Neural cell (in vitro differentiated cells): ENCODE measurements around the gene SPOP. TPM values are rescaled to one million over a fixed set of nuclear protein-coding genes. Genes with fewer than 3 reads are reported as not detected.

Experiments
- H2AFZ ChIP-seq: fragments of 200-600, 300-800 bp; sonication (generic), shearing (Covaris generic); 2 replicates; pipeline ENCODE4 v1.6.0; 2014; ENCODE audit warnings: low read depth, mild to moderate bottlenecking, antibody characterized with exemption, low read length, moderate library complexity
- H3F3A ChIP-seq: fragments of 200-600 bp; shearing (Covaris generic); 2 replicates; pipeline ENCODE4 v1.6.1; 2016; ENCODE audit warnings: mild to moderate bottlenecking, moderate library complexity, mixed read lengths, antibody characterized with exemption, low read length; ENCODE audit not compliant: insufficient read depth, poor library complexity, severe bottlenecking
- H3K27ac ChIP-seq: fragments of 200-600, 300-800 bp; sonication (generic), shearing (Covaris generic); 2 replicates; pipeline ENCODE4 v1.5.1; 2014; ENCODE audit warnings: mild to moderate bottlenecking, low read length, moderate library complexity
- H3K27me3 ChIP-seq: fragments of 300-800, 200-600 bp; sonication (generic), shearing (Covaris generic); 2 replicates; pipeline ENCODE4 v1.6.0; 2014; ENCODE audit warnings: mild to moderate bottlenecking, low read depth, low read length, moderate library complexity; ENCODE audit not compliant: insufficient read depth
- H3K36me3 ChIP-seq: fragments of 300-800, 200-600 bp; sonication (generic), shearing (Covaris generic); 2 replicates; pipeline ENCODE4 v1.5.1; 2014; ENCODE audit warnings: mild to moderate bottlenecking, antibody characterized with exemption, low read length, moderate library complexity; ENCODE audit not compliant: insufficient read depth
- H3K4me2 ChIP-seq: fragments of 300-800, 200-600 bp; sonication (generic), shearing (Covaris generic); 2 replicates; pipeline ENCODE4 v1.6.0; 2014; ENCODE audit warnings: mild to moderate bottlenecking, low read length
- H3K4me3 ChIP-seq: fragments of 300-800, 200-600 bp; sonication (generic), shearing (Covaris generic); 2 replicates; pipeline ENCODE4 v1.5.1; 2014; ENCODE audit warnings: mild to moderate bottlenecking, low read length, moderate library complexity
- H3K79me2 ChIP-seq: fragments of 200-600 bp; shearing (Covaris generic); replicated peaks from 2 replicates; pipeline ENCODE4 v1.6.0; 2014; ENCODE audit warnings: mild to moderate bottlenecking, low read length, moderate library complexity; ENCODE audit not compliant: insufficient read depth
- H3K9ac ChIP-seq: fragments of 300-800, 200-600 bp; sonication (generic), shearing (Covaris generic); 2 replicates; pipeline ENCODE4 v1.6.1; 2016; ENCODE audit warnings: mild to moderate bottlenecking, low read length, mixed read lengths
- H3K9me2 ChIP-seq: fragments of 200-600 bp; shearing (Covaris generic); 2 replicates; pipeline ENCODE4 v1.6.1; 2016; ENCODE audit warnings: mild to moderate bottlenecking, low read length, mixed read lengths; ENCODE audit not compliant: insufficient read depth
- H3K9me3 ChIP-seq: fragments of 200-600, 300-800 bp; sonication (generic), shearing (Covaris generic); 2 replicates; pipeline ENCODE4 v1.6.1; 2016; ENCODE audit warnings: mild to moderate bottlenecking, mixed run types, low read length, moderate library complexity, mixed read lengths
- H4K20me1 ChIP-seq: fragments of 200-600 bp; shearing (Covaris generic); 2 replicates; pipeline ENCODE4 v1.6.1; 2016; ENCODE audit warnings: mild to moderate bottlenecking, mixed run types; ENCODE audit not compliant: insufficient read depth
- EP300 ChIP-seq: fragments of 450-650 bp; conservative IDR thresholded peaks from 2 replicates; pipeline ENCODE4 v1.6.1; 2014; ENCODE audit warnings: antibody characterized with exemption, mild to moderate bottlenecking, moderate library complexity; ENCODE audit not compliant: poor library complexity, severe bottlenecking
- EZH2 ChIP-seq: fragments of 200-600, 300-800 bp; shearing (Covaris generic), sonication (generic); IDR thresholded peaks from 2 replicates; pipeline ENCODE4 v1.6.1; 2014; ENCODE audit warnings: antibody characterized with exemption, low read length, borderline replicate concordance, mild to moderate bottlenecking; ENCODE audit not compliant: insufficient read depth, poor library complexity, severe bottlenecking
- MXI1 ChIP-seq: fragments of 450-650 bp; conservative IDR thresholded peaks from 2 replicates; pipeline ENCODE4 v1.6.1; 2014; ENCODE audit warnings: antibody characterized with exemption, mild to moderate bottlenecking; ENCODE audit not compliant: poor library complexity, severe bottlenecking
- POLR2AphosphoS5 ChIP-seq: IDR thresholded peaks from 2 replicates; pipeline ENCODE4 v1.6.1; 2012
- RAD21 ChIP-seq: fragments of 450-650 bp; conservative IDR thresholded peaks from 2 replicates; pipeline ENCODE4 v1.6.1; 2014; ENCODE audit warnings: antibody characterized with exemption, mild to moderate bottlenecking, moderate library complexity
- SMC3 ChIP-seq: fragments of 450-650 bp; conservative IDR thresholded peaks from 2 replicates; pipeline ENCODE4 v1.6.1; 2014; ENCODE audit warnings: antibody characterized with exemption, mild to moderate bottlenecking, moderate library complexity; ENCODE audit not compliant: poor library complexity
- TAF1 ChIP-seq: IDR thresholded peaks from 2 replicates; pipeline ENCODE4 v1.6.1; 2012; ENCODE audit warnings: low read depth
- polyA plus RNA-seq: library from polyadenylated mRNA; depleted of rRNA; stranded (reverse); fragments of >200 nt; gene quantifications from 2 replicates; pipeline ENCODE4 v1.2.3, GENCODE V29; 2014
- TF ChIP-seq, protein P1 (sequence below): IDR thresholded peaks from 2 replicates; pipeline ENCODE4 v1.6.1; 2012; ENCODE audit warnings: borderline replicate concordance
- TF ChIP-seq, protein P2 (sequence below): fragments of 450-650 bp; IDR thresholded peaks from 2 replicates; pipeline ENCODE4 v1.5.1; 2014; ENCODE audit warnings: antibody characterized with exemption, mild to moderate bottlenecking, moderate library complexity; ENCODE audit not compliant: poor library complexity, severe bottlenecking

The SPOP gene
- polyA plus RNA-seq, 1 donor from 2014 or later: 71.9 TPM

DNA sequence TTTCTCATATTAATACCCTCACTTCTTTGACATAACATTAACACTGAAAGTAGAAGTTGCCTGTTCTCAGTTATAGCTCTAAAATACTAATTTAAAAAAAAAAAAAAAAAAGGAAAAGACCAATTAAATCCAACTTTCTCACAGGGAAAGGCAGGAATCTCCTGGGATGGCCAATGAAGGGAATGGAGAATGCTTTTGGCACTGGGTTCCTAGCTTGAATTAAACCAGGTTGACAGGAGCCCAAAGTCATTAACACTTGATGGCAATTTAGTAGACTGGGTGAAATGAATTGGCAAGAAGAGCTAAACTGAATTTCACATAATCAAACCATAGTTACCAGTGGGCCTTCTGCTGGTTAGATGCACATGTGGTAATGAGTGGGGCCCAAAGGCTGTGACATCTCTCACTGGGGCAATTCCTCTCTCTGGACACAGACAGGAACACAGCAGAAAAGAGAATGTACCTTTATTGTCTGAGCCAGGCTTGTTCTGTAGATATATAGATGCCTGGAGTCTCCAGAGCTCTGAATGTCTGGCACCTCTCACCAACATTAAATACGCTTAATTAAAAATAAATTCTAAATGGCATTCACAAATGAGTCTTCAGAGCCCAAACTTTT, 64.6 kb downstream of the SPOP start:
- H3F3A ChIP-seq: no peaks in the 10 kb centered on the region
- H3K79me2 ChIP-seq: no peaks in the 10 kb centered on the region
- peak overlapping the region; percentile 54 for H3K27ac ChIP-seq
- no peak overlapping the region for H2AFZ ChIP-seq
- peaks cover 4% of the 10 kb centered on the region for H3K36me3 ChIP-seq
- no peaks in the 10 kb centered on the region for H3K9me2 ChIP-seq
- H3K4me3 ChIP-seq: peak overlapping the region; percentile 31
- TF ChIP-seq TAF1 (no peak), EP300 (no peak), MXI1 (no peak), RAD21 (no peak), EZH2 (no peak), POLR2AphosphoS5 (no peak), SMC3 (no peak)
- TF ChIP-seq, protein P1, sequence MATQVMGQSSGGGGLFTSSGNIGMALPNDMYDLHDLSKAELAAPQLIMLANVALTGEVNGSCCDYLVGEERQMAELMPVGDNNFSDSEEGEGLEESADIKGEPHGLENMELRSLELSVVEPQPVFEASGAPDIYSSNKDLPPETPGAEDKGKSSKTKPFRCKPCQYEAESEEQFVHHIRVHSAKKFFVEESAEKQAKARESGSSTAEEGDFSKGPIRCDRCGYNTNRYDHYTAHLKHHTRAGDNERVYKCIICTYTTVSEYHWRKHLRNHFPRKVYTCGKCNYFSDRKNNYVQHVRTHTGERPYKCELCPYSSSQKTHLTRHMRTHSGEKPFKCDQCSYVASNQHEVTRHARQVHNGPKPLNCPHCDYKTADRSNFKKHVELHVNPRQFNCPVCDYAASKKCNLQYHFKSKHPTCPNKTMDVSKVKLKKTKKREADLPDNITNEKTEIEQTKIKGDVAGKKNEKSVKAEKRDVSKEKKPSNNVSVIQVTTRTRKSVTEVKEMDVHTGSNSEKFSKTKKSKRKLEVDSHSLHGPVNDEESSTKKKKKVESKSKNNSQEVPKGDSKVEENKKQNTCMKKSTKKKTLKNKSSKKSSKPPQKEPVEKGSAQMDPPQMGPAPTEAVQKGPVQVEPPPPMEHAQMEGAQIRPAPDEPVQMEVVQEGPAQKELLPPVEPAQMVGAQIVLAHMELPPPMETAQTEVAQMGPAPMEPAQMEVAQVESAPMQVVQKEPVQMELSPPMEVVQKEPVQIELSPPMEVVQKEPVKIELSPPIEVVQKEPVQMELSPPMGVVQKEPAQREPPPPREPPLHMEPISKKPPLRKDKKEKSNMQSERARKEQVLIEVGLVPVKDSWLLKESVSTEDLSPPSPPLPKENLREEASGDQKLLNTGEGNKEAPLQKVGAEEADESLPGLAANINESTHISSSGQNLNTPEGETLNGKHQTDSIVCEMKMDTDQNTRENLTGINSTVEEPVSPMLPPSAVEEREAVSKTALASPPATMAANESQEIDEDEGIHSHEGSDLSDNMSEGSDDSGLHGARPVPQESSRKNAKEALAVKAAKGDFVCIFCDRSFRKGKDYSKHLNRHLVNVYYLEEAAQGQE: no peak
- TF ChIP-seq, protein P2, sequence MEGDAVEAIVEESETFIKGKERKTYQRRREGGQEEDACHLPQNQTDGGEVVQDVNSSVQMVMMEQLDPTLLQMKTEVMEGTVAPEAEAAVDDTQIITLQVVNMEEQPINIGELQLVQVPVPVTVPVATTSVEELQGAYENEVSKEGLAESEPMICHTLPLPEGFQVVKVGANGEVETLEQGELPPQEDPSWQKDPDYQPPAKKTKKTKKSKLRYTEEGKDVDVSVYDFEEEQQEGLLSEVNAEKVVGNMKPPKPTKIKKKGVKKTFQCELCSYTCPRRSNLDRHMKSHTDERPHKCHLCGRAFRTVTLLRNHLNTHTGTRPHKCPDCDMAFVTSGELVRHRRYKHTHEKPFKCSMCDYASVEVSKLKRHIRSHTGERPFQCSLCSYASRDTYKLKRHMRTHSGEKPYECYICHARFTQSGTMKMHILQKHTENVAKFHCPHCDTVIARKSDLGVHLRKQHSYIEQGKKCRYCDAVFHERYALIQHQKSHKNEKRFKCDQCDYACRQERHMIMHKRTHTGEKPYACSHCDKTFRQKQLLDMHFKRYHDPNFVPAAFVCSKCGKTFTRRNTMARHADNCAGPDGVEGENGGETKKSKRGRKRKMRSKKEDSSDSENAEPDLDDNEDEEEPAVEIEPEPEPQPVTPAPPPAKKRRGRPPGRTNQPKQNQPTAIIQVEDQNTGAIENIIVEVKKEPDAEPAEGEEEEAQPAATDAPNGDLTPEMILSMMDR: no peak
- no peaks in the 10 kb centered on the region for H4K20me1 ChIP-seq
- no peaks in the 10 kb centered on the region for H3K27me3 ChIP-seq
- peak overlapping the region; percentile 36 for H3K9ac ChIP-seq
- H3K4me2 ChIP-seq: peak overlapping the region; percentile 22
- H3K9me3 ChIP-seq: no peaks in the 10 kb centered on the region

DNA sequence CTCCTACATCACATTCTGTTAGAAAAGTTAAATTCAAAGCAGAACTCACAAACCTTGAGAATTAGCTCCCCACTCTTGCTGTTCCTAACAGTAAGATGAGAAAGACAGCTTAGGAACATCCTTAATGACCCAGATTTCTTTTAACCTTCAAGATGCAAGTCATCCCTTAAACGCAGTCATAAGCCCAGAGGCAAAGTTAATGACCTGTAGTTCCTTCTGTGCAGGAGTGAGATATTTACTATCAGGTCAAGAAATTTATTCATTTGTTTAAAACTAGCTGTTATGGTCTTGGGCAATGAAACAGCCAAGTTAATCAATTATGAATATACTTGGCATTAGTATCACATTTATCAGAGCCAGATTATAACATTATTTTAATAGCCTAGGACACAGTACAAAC, 65.2 kb downstream of the SPOP start:
- Histone ChIP-seq H3K9me3 (no peaks in the 10 kb centered on the region), H3K27ac (no peak overlapping the region), H2AFZ (no peak overlapping the region), H3K9ac (no peak overlapping the region), H3K79me2 (no peaks in the 10 kb centered on the region), H3K27me3 (no peaks in the 10 kb centered on the region), H3F3A (no peaks in the 10 kb centered on the region), H3K9me2 (no peaks in the 10 kb centered on the region), H3K4me3 (no peak overlapping the region), H3K4me2 (no peak overlapping the region), H3K36me3 (peaks cover 8% of the 10 kb centered on the region), H4K20me1 (no peaks in the 10 kb centered on the region)
- TF ChIP-seq, protein P1: no peak
- TF ChIP-seq EZH2: no peak
- TF ChIP-seq EP300: no peak
- no peak for TF ChIP-seq RAD21
- no peak for TF ChIP-seq SMC3
- no peak for TF ChIP-seq TAF1
- no peak for TF ChIP-seq MXI1
- TF ChIP-seq, protein P2: no peak
- no peak for TF ChIP-seq POLR2AphosphoS5
